Stomach smooth muscle (tissue), 2 donors: ENCODE measurements around the gene MAP3K3.
"Not testable (repeated sequence)": the region's sequence is repeated elsewhere in the genome, so short reads cannot be mapped to it uniquely, and the experiment has no call there.

Experiments used
- H3K27ac ChIP-seq: one replicate; pipeline ENCODE4 v1.7.0; 2013; ENCODE audit warnings: mild to moderate bottlenecking, low read length, inconsistent platforms
- H3K27me3 ChIP-seq, 2 donors: one replicate each; pipeline ENCODE4 v1.7.0; 2013; ENCODE audit warnings: low read length in 2 of 2; ENCODE audit not compliant: insufficient read depth in 2 of 2, control insufficient read depth in 1 of 2
- H3K36me3 ChIP-seq, 2 donors: one replicate each; pipeline ENCODE4 v1.7.0; 2013; ENCODE audit warnings: low read length in 2 of 2; ENCODE audit not compliant: control insufficient read depth in 2 of 2, insufficient read depth in 2 of 2
- H3K4me1 ChIP-seq: one replicate; pipeline ENCODE4 v1.7.0; 2013; ENCODE audit warnings: low read length; ENCODE audit not compliant: control insufficient read depth, insufficient read depth
- H3K4me3 ChIP-seq, 2 donors: one replicate each; pipeline ENCODE4 v1.7.0; 2013; ENCODE audit warnings: low read length in 2 of 2
- H3K9ac ChIP-seq, 2 donors: one replicate each; pipeline ENCODE4 v1.7.0; 2013; ENCODE audit warnings: low read length in 2 of 2, mild to moderate bottlenecking in 1 of 2
- H3K9me3 ChIP-seq, 2 donors: one replicate each; pipeline ENCODE4 v1.7.0; 2013; ENCODE audit warnings: low read length in 2 of 2; ENCODE audit not compliant: control insufficient read depth in 2 of 2
- donor health status: healthy.
- donor health status: Pancreatic carcinoma.

The MAP3K3 gene

GRCh38 chr17:63706336-63707082, 84.3 kb downstream of the MAP3K3 start:
- Histone ChIP-seq H3K36me3 (peaks cover 38 to 39% of the 10 kb centered on the region in 2 donors), H3K27me3 (no peaks in the 10 kb centered on the region), H3K9me3 (no peaks in the 10 kb centered on the region), H3K4me3 (no peak overlapping the region), H3K4me1 (peaks cover under 1% of the 10 kb centered on the region), H3K27ac (no peak overlapping the region), H3K9ac (no peak overlapping the region)

- Histone ChIP-seq H3K9me3 (no peaks in the 10 kb centered on the region), H3K9ac (no peak overlapping the region), H3K4me1 (no peaks in the 10 kb centered on the region), H3K36me3 (peaks cover 42 to 46% of the 10 kb centered on the region in 2 donors), H3K27me3 (no peaks in the 10 kb centered on the region), H3K4me3 (no peak overlapping the region), H3K27ac (no peak overlapping the region)
These were observed 84.9 kb downstream of the MAP3K3 start for GRCh38 chr17:63707151-63707550.

GRCh38 chr17:63709110-63709509, 86.9 kb downstream of the MAP3K3 start:
- Histone ChIP-seq H3K36me3 (peaks cover 40 to 45% of the 10 kb centered on the region in 2 donors), H3K4me3 (no peak overlapping the region), H3K27me3 (no peaks in the 10 kb centered on the region), H3K4me1 (no peaks in the 10 kb centered on the region), H3K27ac (no peak overlapping the region), H3K9me3 (no peaks in the 10 kb centered on the region), H3K9ac (no peak overlapping the region)

GRCh38 chr17:63714550-63715277, 92.5 kb downstream of the MAP3K3 start:
- Histone ChIP-seq H3K4me3 (no peak overlapping the region), H3K27ac (no peak overlapping the region), H3K4me1 (no peaks in the 10 kb centered on the region), H3K9me3 (no peaks in the 10 kb centered on the region), H3K27me3 (no peaks in the 10 kb centered on the region), H3K36me3 (peaks cover 24 to 28% of the 10 kb centered on the region in 2 donors), H3K9ac (no peak overlapping the region)

GRCh38 chr17:63716426-63716825, 94.2 kb downstream of the MAP3K3 start:
- H3K27ac ChIP-seq = no peak overlapping the region
- H3K9me3 ChIP-seq = no peaks in the 10 kb centered on the region

GRCh38 chr17:63718988-63719387, 96.8 kb downstream of the MAP3K3 start:
- Histone ChIP-seq H3K27ac (no peak overlapping the region), H3K36me3 (peaks cover 3 to 4% of the 10 kb centered on the region in 2 donors)

More at GRCh38 chr17:63716426-63716825, 94.2 kb downstream of the MAP3K3 start:
- Histone ChIP-seq H3K36me3 (peaks cover 16 to 21% of the 10 kb centered on the region in 2 donors), H3K4me1 (no peaks in the 10 kb centered on the region), H3K4me3 (no peak overlapping the region), H3K27me3 (no peaks in the 10 kb centered on the region), H3K9ac (no peak overlapping the region)

GRCh38 chr17:63720194-63720593, 98.0 kb downstream of the MAP3K3 start:
- H3K27ac ChIP-seq, H3K9ac ChIP-seq, H3K4me1 ChIP-seq, H3K4me3 ChIP-seq, H3K9me3 ChIP-seq, H3K27me3 ChIP-seq, H3K36me3 ChIP-seq: not testable (repeated sequence)

More at GRCh38 chr17:63718988-63719387, 96.8 kb downstream of the MAP3K3 start:
- H3K9me3 ChIP-seq = no peaks in the 10 kb centered on the region
- no peak overlapping the region for H3K4me3 ChIP-seq
- H3K9ac ChIP-seq = no peak overlapping the region
- no peaks in the 10 kb centered on the region for H3K27me3 ChIP-seq
- no peaks in the 10 kb centered on the region for H3K4me1 ChIP-seq

GRCh38 chr17:63722403-63722802, 100.2 kb downstream of the MAP3K3 start:
- Histone ChIP-seq H3K9me3 (no peaks in the 10 kb centered on the region), H3K36me3 (peaks cover 2 to 4% of the 10 kb centered on the region in 2 donors), H3K27ac (no peak overlapping the region), H3K9ac (no peak overlapping the region), H3K27me3 (no peaks in the 10 kb centered on the region), H3K4me3 (no peak overlapping the region), H3K4me1 (no peaks in the 10 kb centered on the region)

GRCh38 chr17:63735691-63736090, 113.5 kb downstream of the MAP3K3 start:
- H3K36me3 ChIP-seq = no peaks in the 10 kb centered on the region
- H3K4me3 ChIP-seq = no peak overlapping the region
- no peak overlapping the region for H3K9ac ChIP-seq
- no peak overlapping the region for H3K27ac ChIP-seq
- H3K9me3 ChIP-seq = no peaks in the 10 kb centered on the region
- no peaks in the 10 kb centered on the region for H3K27me3 ChIP-seq
- peaks cover 7% of the 10 kb centered on the region for H3K4me1 ChIP-seq

- Histone ChIP-seq H3K27me3 (no peaks in the 10 kb centered on the region), H3K9me3 (no peaks in the 10 kb centered on the region), H3K27ac (peak overlapping the region; percentile 85), H3K9ac (peak overlapping the region; percentile 86 to 94), H3K4me1 (peaks cover 14% of the 10 kb centered on the region), H3K36me3 (peaks cover 2% of the 10 kb centered on the region in 2 donors), H3K4me3 (peak overlapping the region; percentile 82 to 90)
These were observed 118.4 kb downstream of the MAP3K3 start for GRCh38 chr17:63740464-63741142.
